ENCODE results near the gene COBLL1.

DNA sequence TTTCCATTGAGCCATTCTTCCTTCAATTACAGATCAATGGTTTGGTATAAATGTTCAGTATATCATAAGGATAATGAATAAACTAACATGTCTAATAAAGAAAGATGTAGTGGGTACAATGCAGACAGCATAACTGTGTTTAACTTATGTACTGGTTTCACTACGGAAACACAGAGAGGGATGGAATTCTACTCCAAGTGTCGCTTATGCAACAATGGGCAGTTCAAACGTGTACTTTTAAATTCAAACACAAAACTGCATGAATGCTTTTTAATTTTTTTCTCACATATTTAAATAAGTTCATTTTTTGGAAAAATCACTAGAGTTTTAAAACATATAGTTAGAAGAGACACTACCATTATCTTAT lies 74.7 kb downstream of the COBLL1 start:
- no peak for TF ChIP-seq POLR2A (IDR thresholded peaks at IDR 0.05; ENCODE audit: low read depth, low read length)
- no peak for TF ChIP-seq TAF1 (IDR thresholded peaks at IDR 0.05; ENCODE audit: borderline replicate concordance, low read depth, low read length)
- TF ChIP-seq POLR2AphosphoS5 (IDR thresholded peaks at IDR 0.05; ENCODE audit: low read depth, low read length) = no peak

All from GM12892 (cell line).